Adrenal gland (tissue), 12 donors: ENCODE results near the gene SCT. TPM values are rescaled to one million over a fixed set of nuclear protein-coding genes. Genes with fewer than 3 reads are reported as not detected.

Experiments used
- DNase-seq, 7 donors: peaks; one replicate each; pipeline ENCODE4 v3.0.0-alpha.2; 2019 to 2020
- H3K27ac ChIP-seq, 5 donors: fragments of 200-600 bp; sonication (generic) in 4 of 5; 1 replicate in 3 of 5; 2 replicates in 2 of 5; pipeline versions ENCODE4 v1.5.1 to v1.8.0; 2016 to 2020; ENCODE audit warnings: mild to moderate bottlenecking in 1 of 5
- H3K27me3 ChIP-seq: fragments of 200-600 bp; 2 replicates; pipeline ENCODE4 v1.8.0; 2021
- H3K36me3 ChIP-seq, 2 donors: fragments of 200-600 bp; replicated peaks in 1 of 2; 1 replicate in 1 of 2; 2 replicates in 1 of 2; pipeline versions ENCODE4 v1.5.1 to v1.8.0; 2018 to 2022
- H3K4me1 ChIP-seq, 2 donors: fragments of 200-600 bp; replicated peaks in 1 of 2; 1 replicate in 1 of 2; 2 replicates in 1 of 2; pipeline versions ENCODE4 v1.5.1 to v1.8.0; 2018 to 2021
- H3K4me3 ChIP-seq, 4 donors: fragments of 200-600 bp; sonication (generic) in 3 of 4; one replicate each; pipeline ENCODE4 v1.5.1; 2016 to 2018
- H3K9me3 ChIP-seq, 3 donors: fragments of 200-600 bp; sonication (generic) in 1 of 3; replicated peaks in 1 of 3; 1 replicate in 2 of 3; 2 replicates in 1 of 3; pipeline versions ENCODE4 v1.5.1 to v1.8.0; 2016 to 2021
- CTCF ChIP-seq, 6 experiments: fragments of 450-650 bp in 4 of 6; fragments of 200-600 bp in 2 of 6; sonication (generic) in 1 of 6; IDR thresholded peaks; 1 replicate in 5 of 6; 2 replicates in 1 of 6; pipeline versions ENCODE4 v1.5.1 to v1.8.0; 2016 to 2021; ENCODE audit warnings: antibody characterized with exemption in 6 of 6, mild to moderate bottlenecking in 2 of 6, moderate library complexity in 1 of 6
- POLR2A ChIP-seq, 2 donors: fragments of 450-650 bp; IDR thresholded peaks; one replicate each; pipeline ENCODE4 v1.6.1; 2017; ENCODE audit warnings: antibody characterized with exemption in 2 of 2, mild to moderate bottlenecking in 2 of 2, moderate library complexity in 1 of 2
- WGBS, 4 donors: extraction: QIAGEN DNeasy Blood & Tissue Kit in 2 of 4; methylation state at CpG; one replicate each; pipeline versions ENCODE4 v1.1.5 to v1.1.7; 2013 to 2017; 5-methylcytosine and 5-hydroxymethylcytosine counted together
- intact Hi-C, 2 donors: fragments of 100-400 bp; cut with DNase I; formaldehyde crosslinking; loops; one replicate each; pipeline versions ENCODE4 v1.14.1 to v1.15.0; 2022 to 2023
- polyA plus RNA-seq, 3 donors: library from polyadenylated mRNA; stranded (reverse); fragments of 200-250 nt in 2 of 3; fragments of 350-450 nt in 1 of 3; fragmentation: Illumina TruSeq in 1 of 3; extraction: RNeasy Lipid Tissue Mini Kit (QIAGEN cat#74804) in 1 of 3; gene quantifications; one replicate each; pipeline ENCODE4 v1.2.3, GENCODE V29; 2013 to 2014
- total RNA-seq, 9 donors: library from RNA; depleted of rRNA in 4 of 9; stranded (reverse); fragments of >200 nt in 4 of 9; fragments of 120-200 nt in 1 of 9; fragmentation: NEBNext Ultra II Directional in 1 of 9; extraction: Animal tissue kit (Norgen Biotek cat#: 25700) in 1 of 9; gene quantifications; one replicate each; pipeline versions ENCODE4 v1.1.0 to v1.2.4, GENCODE V29; 2013 to 2023
- donor health status: healthy with polysubstance abuse.
- donor health status: Bipolar disorder and iron deficiency.
- donor health status: DM: yes; HTN: yes; CAD: no.
- donor health status: DM: no; HTN: no; CAD: no.
- donor health status: DM: no; HTN: no; CAD: no.
- donor health status: DM: yes; HTN: yes; CAD: no.

SCT gene
- total and polyA plus RNA-seq, 12 donors: 0.61 to 0.67 TPM; not detected in 10

GRCh38 chr11:637593-638521, 10.9 kb upstream of the SCT start:
- DNase-seq: peak in 1 of 7 donors; percentile 20
- no peak for TF ChIP-seq POLR2A (IDR thresholded peaks at IDR 0.05)
- TF ChIP-seq CTCF (IDR thresholded peaks at IDR 0.05): no peak
- Histone ChIP-seq H3K9me3 (no peaks in the 10 kb centered on the region), H3K27ac (no peak overlapping the region), H3K4me1 (no peaks in the 10 kb centered on the region), H3K4me3 (peak overlapping the region in 1 of 4 donors; percentile 23), H3K27me3 (no peaks in the 10 kb centered on the region), H3K36me3 (peaks cover 0 to 6% of the 10 kb centered on the region in 2 donors)
- WGBS, 4 donors: 56 to 77% (median 60%) methylated on average over 20 to 55 of the region's 55 CpGs
- intact Hi-C loops: no loop called here

- intact Hi-C loops: no loop called here
- Histone ChIP-seq H3K27ac (no peak overlapping the region), H3K4me1 (no peaks in the 10 kb centered on the region), H3K9me3 (no peaks in the 10 kb centered on the region), H3K4me3 (peak overlapping the region in 1 of 4 donors; percentile 23), H3K27me3 (no peaks in the 10 kb centered on the region), H3K36me3 (peaks cover 0 to 6% of the 10 kb centered on the region in 2 donors)
- WGBS, 4 donors: 37 to 65% (median 48%) methylated on average over 4 to 33 of the region's 34 CpGs
- TF ChIP-seq CTCF (IDR thresholded peaks at IDR 0.05) (no peak), POLR2A (IDR thresholded peaks at IDR 0.05) (no peak)
- DNase-seq: no peak
Measured at GRCh38 chr11:637333-637592, 10.3 kb upstream of the SCT start.

GRCh38 chr11:636511-637332, 9.7 kb upstream of the SCT start, which contains the start of gene DRD4:
Gene DRD4, plus strand, starts transcription at chr11:637269. Its CDS starts 36 bp downstream, at chr11:637305.
- intact Hi-C loops: no loop called here
- TF ChIP-seq POLR2A (IDR thresholded peaks at IDR 0.05): no peak
- no peak for TF ChIP-seq CTCF (IDR thresholded peaks at IDR 0.05)
- H3K4me1 ChIP-seq: no peaks in the 10 kb centered on the region
- H3K27me3 ChIP-seq: no peaks in the 10 kb centered on the region
- peak in 1 of 7 donors; percentile 16 for DNase-seq
- no peaks in the 10 kb centered on the region for H3K9me3 ChIP-seq
- peaks cover 0 to under 1% of the 10 kb centered on the region in 2 donors for H3K36me3 ChIP-seq
- H3K4me3 ChIP-seq: peak within 1 kb of the TSS in 1 of 4 donors; percentile 23
- no peak within 1 kb of the TSS for H3K27ac ChIP-seq
- WGBS, 4 donors: 31 to 70% (median 38%) methylated on average over 18 to 100 of the region's 100 CpGs

GRCh38 chr11:635945-636510, 9.0 kb upstream of the SCT start:
- TF ChIP-seq CTCF (IDR thresholded peaks at IDR 0.05): no peak
- no peak for TF ChIP-seq POLR2A (IDR thresholded peaks at IDR 0.05)
- Histone ChIP-seq H3K4me3 (no peak overlapping the region), H3K36me3 (no peaks in the 10 kb centered on the region), H3K4me1 (no peaks in the 10 kb centered on the region), H3K27ac (no peak overlapping the region), H3K27me3 (no peaks in the 10 kb centered on the region), H3K9me3 (no peaks in the 10 kb centered on the region)
- DNase-seq: no peak
- 63 to 73% (median 70%) methylated on average over 18 to 22 of the region's 22 CpGs for WGBS, 4 donors
- intact Hi-C loops: no loop called here
